Daoy (cell line): ENCODE results near the gene AADAT. TPM values are rescaled to one million over a fixed set of nuclear protein-coding genes. Genes with fewer than 3 reads are reported as not detected.
"Not testable (repeated sequence)": the region's sequence is repeated elsewhere in the genome, so short reads cannot be mapped to it uniquely, and the experiment has no call there.

Source experiments
- DNase-seq: peaks from one replicate; pipeline ENCODE4 v3.0.0-alpha.2; 2015; ENCODE audit warnings: low read depth
- total RNA-seq: library from RNA; depleted of rRNA; stranded (reverse); fragments of >200 nt; shearing (Covaris generic); gene quantifications from 2 replicates; pipeline ENCODE4 v1.2.3, GENCODE V29; 2014; rRNA removed

Gene AADAT
- total RNA-seq, result 2.5 and 3.2 TPM in 2 replicates

GRCh38 chr4:170089668-170090351, at the start of gene AADAT:
Gene AADAT (minus strand): TSS chr4:170089956. CDS start chr4:170089690, 266 bp downstream.
- DNase-seq, result peak; percentile 70

- DNase-seq, result peak; percentile 46
Observed at GRCh38 chr4:170138580-170139194, 48.9 kb upstream of the AADAT start.

DNA sequence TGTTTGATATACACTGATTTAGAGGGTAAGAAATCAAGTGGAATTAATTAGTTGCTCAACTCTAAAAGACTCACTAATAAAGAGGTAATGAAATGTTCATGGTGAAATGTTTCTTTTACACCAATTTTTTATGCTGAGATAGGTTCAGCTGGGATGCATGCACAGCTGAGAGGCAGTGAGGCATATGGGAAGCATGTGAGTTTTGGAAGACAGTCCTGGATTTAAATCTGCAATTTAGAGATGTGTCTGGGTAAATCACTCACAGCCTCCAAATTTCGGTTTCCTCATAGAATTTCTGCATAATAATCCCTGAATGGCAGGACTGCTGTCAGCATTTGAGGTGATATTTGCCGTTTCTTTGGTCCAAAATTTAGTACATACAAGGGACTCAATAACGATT, 48.2 kb upstream of the AADAT start:
- no peak for DNase-seq

- no peak for DNase-seq
Observed at GRCh38 chr4:170137466-170137865, 47.7 kb upstream of the AADAT start.

GRCh38 chr4:170134821-170135220, 45.1 kb upstream of the AADAT start:
- no peak for DNase-seq

DNA sequence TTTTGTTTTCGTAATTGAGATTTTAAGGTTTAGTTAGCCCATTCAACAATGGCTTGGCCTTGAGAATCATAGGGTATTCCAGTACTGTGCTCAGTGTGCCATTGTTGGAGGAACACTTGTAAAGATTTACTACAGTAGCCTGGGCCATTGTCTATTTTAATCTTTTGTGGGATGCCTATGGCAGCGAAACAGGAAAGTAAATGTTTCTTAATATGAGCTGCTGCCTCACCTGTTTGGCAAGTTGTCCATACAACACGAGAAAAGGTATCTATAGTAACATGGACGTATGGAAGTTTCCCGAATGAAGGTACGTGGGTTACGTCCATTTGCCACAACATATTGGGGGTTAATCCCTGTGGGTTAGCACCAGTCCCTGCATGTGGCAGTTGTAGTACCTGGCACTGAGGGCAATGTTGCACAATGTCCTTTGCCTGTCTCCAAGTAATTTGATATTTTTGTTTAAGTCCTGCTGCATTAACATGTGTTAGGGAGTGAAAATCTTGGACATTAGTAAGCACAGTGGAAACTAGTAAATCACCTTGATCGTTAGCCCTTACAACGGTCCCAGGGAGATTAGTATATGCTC, 38.6 kb upstream of the AADAT start:
- DNase-seq, result no peak

GRCh38 chr4:170127758-170128157, 38.0 kb upstream of the AADAT start:
- DNase-seq, result no peak

- DNase-seq, result no peak
Observed at GRCh38 chr4:170124406-170124805, 34.6 kb upstream of the AADAT start.

- no peak for DNase-seq
Observed at GRCh38 chr4:170122252-170122651, 32.5 kb upstream of the AADAT start.

- DNase-seq, result no peak
Observed at GRCh38 chr4:170114636-170115035, 24.9 kb upstream of the AADAT start.

GRCh38 chr4:170114183-170114582, 24.4 kb upstream of the AADAT start:
- DNase-seq, result not testable (repeated sequence)

- DNase-seq, result no peak
Observed at GRCh38 chr4:170111546-170111945, 21.8 kb upstream of the AADAT start.

DNA sequence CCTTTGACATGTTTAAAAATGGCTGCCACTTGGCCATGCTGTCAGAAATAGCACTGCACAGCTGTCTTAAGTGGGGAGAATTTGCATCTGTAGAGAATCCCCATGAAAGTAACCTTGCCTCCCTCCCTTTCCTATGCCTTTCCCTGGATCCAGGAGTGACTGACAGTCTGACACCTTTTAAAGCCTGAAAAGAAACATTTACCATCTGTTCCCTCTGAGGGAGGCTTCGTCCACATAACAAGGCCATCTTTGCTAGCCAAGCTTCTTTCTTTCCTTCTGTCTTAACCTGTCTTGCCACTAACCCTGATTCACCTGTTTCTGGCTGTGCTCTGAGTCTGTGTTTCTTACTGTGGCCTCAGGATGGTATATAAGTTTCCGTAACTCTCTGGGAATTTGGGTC, 21.3 kb upstream of the AADAT start:
- no peak for DNase-seq

- DNase-seq, result no peak
Observed at GRCh38 chr4:170110285-170110672, 20.5 kb upstream of the AADAT start.

DNA sequence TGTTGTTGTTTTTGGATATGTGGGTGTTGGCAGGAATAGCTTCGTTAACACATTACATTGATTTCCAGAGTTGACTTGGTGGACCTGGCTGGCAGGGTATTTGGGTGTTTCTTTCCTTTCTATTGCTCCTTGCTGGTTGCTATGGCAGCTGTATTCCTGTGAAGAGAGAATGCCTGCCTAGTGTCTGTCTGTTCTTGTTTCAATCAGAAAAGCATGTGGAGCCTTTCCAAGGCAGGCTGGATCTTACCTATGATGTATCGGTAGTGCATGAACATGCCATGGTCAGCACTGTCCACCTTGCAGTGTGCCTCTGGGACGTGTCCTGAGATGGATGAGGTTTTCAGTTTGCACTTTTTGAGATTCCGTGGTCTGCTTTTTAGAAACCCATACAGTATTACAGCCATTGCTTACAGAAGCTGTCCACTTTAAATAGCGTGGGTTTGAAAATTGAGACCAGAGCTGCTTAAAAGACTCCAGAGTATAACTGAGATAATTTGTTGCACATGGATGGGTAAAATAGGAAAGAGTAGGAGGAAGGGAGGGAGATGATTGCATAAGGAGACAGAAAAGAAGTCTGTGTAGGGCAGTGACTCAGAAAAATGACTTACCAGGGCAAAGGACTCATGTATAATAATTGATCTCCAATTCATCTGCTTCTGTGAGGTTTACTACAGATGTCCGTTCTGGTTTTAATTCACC, 20.0 kb upstream of the AADAT start:
- DNase-seq, result no peak

DNA sequence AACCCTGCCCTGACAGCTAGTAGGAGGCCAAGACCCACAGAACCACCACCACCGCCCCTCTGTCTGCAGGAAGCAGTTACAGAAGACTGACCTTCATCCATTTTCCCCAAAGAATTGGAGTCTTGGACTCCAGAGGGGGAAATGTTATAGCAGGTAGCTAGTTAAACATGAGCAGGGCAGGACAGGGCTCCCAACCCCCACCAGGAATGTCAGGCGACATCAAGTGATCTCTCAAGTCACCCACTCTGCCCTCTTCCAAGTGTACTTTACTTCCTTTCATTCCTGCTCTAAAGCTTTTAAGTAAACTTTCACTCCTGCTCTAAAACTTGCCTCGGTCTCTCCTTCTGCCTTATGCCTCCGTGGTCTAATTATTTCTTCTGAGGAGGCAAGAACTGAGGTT, 17.1 kb upstream of the AADAT start:
- no peak for DNase-seq

- DNase-seq, result no peak
Observed at GRCh38 chr4:170102426-170102825, 12.7 kb upstream of the AADAT start.

GRCh38 chr4:170098171-170098570, 8.4 kb upstream of the AADAT start:
- not testable (repeated sequence) for DNase-seq

GRCh38 chr4:170097681-170098080, 7.9 kb upstream of the AADAT start:
- DNase-seq, result no peak

DNA sequence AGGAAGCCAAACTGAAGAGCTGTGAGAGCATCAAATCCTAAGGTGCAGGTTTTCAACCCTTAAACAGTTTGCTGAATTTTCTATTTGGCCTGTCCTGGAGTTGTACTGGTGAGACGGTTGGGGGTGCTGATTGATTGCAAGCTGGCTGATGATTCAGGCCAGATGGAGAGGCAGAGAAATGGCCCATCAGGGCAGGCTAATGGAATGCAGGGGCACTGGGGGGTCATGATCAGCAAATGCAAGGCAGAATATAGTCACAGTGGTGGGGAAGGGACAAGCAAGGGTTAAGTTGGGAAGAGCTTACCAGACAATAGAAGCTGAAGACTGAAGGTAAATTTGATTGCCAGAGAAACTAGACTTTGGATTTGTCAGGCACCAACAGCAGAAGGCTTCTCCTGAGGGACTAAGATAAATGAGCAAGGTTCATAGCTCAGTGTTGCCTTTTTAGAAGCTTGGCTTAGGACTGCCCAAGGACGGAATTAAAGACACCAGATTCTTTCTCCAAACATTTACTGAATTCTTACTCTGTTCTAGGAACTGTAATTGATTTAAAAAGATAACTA, 4.3 kb upstream of the AADAT start:
- DNase-seq, result no peak

- DNase-seq, result no peak
Observed at GRCh38 chr4:170091069-170091696, 1.4 kb upstream of the AADAT start.
